Ovary (tissue), 3 donors: ENCODE data around the gene PCDHGA8.

ENCODE experiments used
- CTCF ChIP-seq, 3 donors: fragments of 450-650 bp in 2 of 3; fragments of 200-600 bp in 1 of 3; IDR thresholded peaks; one replicate each; pipeline versions ENCODE4 v1.5.1 to v1.8.0; 2016 to 2022; ENCODE audit warnings: antibody characterized with exemption in 3 of 3, mild to moderate bottlenecking in 1 of 3
- EP300 ChIP-seq: sonication (generic); formaldehyde crosslinking; IDR thresholded peaks from one replicate; pipeline ENCODE4 v1.6.1; 2017; ENCODE audit warnings: antibody characterized with exemption
- POLR2A ChIP-seq: fragments of 450-650 bp; IDR thresholded peaks from one replicate; pipeline ENCODE4 v1.6.1; 2017; ENCODE audit warnings: antibody characterized with exemption, mild to moderate bottlenecking, moderate library complexity
- donor health status: DM: no; HTN: no; CAD: no.

- TF ChIP-seq CTCF (IDR thresholded peaks at IDR 0.05) (no peak), EP300 (no peak), POLR2A (no peak)
Observed at GRCh38 chr5:141441571-141442170, 49.2 kb downstream of the PCDHGA8 start.
